ENCODE data around the gene KIR2DL1.

DNA sequence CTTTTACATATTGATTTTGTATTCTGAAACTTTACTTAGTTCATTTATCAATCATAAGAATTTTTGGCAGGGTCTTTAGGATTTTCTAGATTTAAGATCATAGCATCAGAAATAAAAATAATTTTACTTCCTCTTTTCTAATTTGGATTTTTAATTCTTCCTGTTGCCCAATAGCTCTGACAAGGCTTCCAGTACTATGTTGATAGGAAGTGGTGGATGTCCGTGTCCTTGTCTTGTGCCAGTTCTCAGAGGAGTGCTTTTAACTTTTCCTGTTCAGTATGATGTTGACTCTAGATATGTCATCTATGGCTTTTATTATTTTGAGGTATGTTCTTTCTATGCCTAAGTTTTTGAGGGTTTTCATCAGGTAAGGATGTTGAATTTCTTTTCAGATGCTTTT is 26.2 kb downstream of the KIR2DL1 start:
- TF ChIP-seq, protein P1, sequence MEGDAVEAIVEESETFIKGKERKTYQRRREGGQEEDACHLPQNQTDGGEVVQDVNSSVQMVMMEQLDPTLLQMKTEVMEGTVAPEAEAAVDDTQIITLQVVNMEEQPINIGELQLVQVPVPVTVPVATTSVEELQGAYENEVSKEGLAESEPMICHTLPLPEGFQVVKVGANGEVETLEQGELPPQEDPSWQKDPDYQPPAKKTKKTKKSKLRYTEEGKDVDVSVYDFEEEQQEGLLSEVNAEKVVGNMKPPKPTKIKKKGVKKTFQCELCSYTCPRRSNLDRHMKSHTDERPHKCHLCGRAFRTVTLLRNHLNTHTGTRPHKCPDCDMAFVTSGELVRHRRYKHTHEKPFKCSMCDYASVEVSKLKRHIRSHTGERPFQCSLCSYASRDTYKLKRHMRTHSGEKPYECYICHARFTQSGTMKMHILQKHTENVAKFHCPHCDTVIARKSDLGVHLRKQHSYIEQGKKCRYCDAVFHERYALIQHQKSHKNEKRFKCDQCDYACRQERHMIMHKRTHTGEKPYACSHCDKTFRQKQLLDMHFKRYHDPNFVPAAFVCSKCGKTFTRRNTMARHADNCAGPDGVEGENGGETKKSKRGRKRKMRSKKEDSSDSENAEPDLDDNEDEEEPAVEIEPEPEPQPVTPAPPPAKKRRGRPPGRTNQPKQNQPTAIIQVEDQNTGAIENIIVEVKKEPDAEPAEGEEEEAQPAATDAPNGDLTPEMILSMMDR (IDR thresholded peaks at IDR 0.05) = no peak
- TF ChIP-seq POLR2A (IDR thresholded peaks at IDR 0.05) = no peak
